WI38 (cell line): Measurements from ENCODE around the gene HS3ST3A1.

Experiments
- H3K4me3 ChIP-seq: 2 replicates; pipeline ENCODE4 v1.5.1; 2011; ENCODE audit warnings: low read depth, mild to moderate bottlenecking, control low read depth, low read length
- TF ChIP-seq, protein P1 (sequence below): IDR thresholded peaks from 2 replicates; pipeline ENCODE4 v1.5.1; 2012; ENCODE audit warnings: low read depth, mild to moderate bottlenecking, control low read depth, low read length

The HS3ST3A1 gene

DNA sequence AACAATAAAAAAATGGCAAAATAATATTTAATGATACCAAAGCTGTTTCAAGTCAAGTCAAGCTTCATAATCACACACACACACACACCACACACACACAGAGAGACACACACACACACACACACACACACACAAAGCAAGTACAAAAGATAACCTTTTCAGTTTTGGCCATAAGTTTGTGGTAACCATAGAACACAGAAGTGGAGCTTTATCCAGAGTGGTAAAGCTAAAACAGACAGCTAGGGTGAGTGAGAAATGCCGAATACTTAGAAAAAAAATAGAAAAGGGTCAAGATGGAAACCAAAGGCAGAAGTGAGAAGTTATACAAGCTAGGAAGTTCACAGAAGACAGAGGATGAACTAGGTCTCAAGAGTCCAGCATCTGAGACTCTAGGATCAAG, 79.0 kb downstream of the HS3ST3A1 start:
- no peak overlapping the region for H3K4me3 ChIP-seq
- TF ChIP-seq, protein P1, sequence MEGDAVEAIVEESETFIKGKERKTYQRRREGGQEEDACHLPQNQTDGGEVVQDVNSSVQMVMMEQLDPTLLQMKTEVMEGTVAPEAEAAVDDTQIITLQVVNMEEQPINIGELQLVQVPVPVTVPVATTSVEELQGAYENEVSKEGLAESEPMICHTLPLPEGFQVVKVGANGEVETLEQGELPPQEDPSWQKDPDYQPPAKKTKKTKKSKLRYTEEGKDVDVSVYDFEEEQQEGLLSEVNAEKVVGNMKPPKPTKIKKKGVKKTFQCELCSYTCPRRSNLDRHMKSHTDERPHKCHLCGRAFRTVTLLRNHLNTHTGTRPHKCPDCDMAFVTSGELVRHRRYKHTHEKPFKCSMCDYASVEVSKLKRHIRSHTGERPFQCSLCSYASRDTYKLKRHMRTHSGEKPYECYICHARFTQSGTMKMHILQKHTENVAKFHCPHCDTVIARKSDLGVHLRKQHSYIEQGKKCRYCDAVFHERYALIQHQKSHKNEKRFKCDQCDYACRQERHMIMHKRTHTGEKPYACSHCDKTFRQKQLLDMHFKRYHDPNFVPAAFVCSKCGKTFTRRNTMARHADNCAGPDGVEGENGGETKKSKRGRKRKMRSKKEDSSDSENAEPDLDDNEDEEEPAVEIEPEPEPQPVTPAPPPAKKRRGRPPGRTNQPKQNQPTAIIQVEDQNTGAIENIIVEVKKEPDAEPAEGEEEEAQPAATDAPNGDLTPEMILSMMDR = no peak

DNA sequence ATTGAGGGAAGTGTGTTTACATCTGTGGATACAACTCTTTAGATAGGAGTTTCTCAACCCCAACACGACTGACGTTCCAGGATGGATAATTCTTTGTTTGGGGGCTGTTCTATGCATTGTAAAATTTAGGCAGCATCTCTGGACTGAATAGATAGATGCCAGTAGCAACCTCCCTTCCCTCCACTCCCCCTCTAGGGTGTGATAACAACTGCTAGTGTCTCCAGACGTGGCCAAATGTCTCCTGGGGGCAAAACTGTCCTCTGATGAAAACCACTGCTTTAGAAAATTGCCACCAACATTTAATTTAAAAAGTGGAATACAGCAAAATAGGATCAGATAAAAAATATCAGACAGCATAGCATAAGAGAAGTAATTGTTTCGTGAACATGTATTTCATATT, 79.9 kb downstream of the HS3ST3A1 start:
- TF ChIP-seq, protein P1 = no peak
- no peak overlapping the region for H3K4me3 ChIP-seq

DNA sequence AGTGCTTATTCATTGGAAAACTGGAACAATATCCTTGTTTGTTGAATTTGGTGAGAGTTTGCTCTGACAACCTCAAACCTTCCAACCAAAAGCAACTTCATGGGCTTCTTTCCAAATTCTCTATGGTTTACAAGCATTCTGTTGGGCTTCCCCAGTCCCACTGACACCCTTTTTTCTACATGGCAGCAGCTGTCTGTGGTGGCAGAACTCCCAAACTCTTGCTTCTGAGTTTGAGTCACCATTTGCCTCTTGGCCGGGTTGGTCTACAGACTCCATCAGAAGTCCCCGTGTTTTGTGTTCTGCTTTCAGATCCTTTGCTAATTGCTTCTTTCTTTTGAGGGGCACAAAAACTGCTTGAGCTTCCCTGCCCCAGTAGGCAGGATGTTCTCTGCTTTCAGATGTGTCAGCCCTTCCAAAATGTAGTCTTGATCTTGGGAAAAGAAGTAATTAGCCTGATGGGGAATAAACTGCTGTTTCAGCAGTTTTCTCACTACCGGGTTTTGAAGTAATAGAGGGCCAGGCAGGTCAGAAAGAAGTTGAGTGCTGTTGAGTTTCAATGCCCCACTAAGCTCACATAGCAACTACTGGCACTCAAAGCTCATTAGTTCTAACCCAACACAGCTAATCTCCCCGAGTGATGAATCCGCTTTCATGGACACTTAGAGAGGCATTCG, 80.7 kb downstream of the HS3ST3A1 start:
- TF ChIP-seq, protein P1 = no peak
- H3K4me3 ChIP-seq = peak overlapping the region; percentile 22; the same call in 1 of the 2 replicates

DNA sequence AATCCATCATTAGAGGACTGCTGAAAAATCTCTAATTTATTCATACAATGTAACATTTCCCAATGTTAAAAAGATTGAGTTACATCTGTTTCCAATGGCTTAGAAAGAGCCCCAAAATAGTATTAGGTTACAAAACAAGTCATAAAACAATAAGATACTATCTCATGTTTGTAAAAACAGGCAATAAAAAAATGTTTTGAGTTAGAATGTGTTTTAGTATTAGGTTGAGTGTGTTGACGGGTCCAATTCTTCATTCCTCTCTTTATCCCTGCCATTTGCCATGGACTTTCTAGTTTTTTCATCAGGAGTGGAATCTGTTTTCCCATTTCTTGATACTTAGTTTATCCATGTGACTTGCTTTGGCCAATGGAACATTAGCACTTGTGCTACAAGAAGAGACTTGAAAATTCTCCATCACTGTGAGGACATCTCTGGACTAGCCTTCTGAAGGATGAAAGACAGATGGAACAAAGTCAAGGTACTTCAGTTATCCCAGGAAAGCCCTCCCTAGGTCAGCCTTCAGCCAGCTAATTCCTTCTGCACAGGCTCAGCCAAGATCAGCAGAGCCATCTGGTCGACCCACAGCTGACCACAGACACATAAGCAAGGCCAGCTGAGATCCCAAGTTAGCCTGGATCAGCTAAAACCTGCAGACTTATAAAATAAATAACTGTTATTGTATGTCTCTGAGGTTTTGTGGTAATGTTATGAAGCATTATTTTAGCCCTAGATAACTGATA, 83.3 kb downstream of the HS3ST3A1 start:
- H3K4me3 ChIP-seq = no peak overlapping the region
- TF ChIP-seq, protein P1 = no peak

DNA sequence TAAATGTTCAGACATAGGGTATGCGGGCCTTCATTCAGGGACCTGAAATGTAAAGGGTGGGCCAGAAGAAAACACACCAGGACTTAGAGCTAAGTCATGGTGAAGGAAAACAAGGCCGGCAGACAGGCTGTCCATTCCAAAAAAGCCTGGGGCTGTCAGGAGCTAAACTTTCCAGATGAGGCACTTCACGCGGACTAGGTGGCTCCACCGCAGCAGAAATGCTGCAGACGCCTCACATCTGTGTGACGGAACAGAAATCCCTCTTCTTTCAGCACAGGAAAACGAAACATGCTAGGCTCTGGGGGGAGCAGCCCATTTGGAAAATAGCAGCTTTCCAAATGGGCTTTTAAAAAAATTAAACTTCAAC, 88.7 kb downstream of the HS3ST3A1 start:
- TF ChIP-seq, protein P1 = no peak
- peak overlapping the region; percentile 36 for H3K4me3 ChIP-seq

DNA sequence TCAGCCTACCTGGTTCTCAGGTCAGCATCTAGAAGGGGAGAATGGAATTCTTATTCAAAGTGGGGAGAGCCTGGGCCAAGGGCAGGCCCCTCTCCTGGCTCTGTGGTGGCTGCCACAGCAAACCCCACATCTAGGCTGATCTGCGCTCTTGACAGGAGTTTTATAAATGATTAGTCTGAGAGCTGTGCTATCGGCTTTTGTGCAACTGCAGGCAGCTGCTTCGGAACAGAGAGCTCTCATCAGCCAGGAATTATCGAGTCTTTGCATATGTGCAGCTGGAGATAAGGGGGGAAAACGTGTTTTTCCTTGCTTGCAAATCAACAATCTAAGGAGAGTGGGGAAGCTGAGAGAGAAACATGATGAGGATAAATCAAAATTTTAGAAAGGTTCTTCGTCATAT, 91.7 kb downstream of the HS3ST3A1 start:
- peak overlapping the region; percentile 28 for H3K4me3 ChIP-seq
- TF ChIP-seq, protein P1 = no peak

DNA sequence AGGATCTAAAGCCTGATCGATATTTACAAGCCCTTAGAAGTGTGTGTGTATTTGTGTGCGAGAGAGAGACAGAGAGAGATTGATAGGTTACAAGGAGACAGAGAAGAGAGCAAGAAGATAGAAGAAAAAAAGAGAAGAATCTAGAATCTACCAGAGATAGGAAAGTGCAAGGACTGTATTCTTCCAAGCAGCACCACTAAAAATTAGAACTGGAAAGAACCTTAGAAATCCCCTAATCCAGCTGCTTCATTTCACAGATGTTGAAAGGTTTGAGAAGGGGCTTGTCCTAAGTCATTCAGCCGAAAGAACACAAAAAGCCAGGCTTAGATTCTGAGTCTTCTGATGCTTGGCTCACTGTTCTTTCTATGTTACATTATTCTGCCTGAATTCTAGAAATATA, 92.2 kb downstream of the HS3ST3A1 start:
- peak overlapping the region; percentile 28; the same call in 1 of the 2 replicates for H3K4me3 ChIP-seq
- TF ChIP-seq, protein P1 = no peak
